SHP77 (cell line): Measurements from ENCODE around the gene CTPS1.

ENCODE experiments used
- DNase-seq, 2 experiments: peaks; one replicate each; lab custom pipeline; 2025; lab: John Stamatoyannopoulos, UW

The CTPS1 gene

GRCh38 chr1:40998668-40999067 lies 19.2 kb downstream of the CTPS1 start:
- DNase-seq: no peak

DNA sequence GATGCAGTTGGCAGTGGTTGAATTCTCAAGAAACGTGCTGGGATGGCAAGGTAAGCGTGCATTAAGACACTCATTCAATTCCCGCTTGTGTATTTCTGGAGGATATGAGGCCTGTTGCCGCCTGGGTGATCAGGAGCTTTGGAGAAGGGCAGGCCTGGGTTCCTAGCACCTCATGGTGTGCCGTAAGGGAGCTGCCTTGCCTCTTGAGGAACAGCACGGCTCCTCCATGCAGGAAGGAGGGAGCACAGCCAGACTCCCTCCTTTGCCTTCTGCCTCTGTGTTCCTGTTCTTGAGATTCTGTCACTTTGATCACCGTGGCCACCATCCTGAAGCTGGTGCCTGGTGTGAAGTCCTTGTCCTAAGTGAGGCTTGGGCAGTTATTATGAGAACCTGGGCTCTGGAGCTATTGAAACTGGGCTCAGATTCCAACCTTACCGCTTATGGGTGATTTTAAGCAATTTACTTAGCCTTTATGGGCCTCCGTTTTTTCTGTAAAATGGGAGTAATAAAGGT lies 23.7 kb downstream of the CTPS1 start:
- DNase-seq: no peak

DNA sequence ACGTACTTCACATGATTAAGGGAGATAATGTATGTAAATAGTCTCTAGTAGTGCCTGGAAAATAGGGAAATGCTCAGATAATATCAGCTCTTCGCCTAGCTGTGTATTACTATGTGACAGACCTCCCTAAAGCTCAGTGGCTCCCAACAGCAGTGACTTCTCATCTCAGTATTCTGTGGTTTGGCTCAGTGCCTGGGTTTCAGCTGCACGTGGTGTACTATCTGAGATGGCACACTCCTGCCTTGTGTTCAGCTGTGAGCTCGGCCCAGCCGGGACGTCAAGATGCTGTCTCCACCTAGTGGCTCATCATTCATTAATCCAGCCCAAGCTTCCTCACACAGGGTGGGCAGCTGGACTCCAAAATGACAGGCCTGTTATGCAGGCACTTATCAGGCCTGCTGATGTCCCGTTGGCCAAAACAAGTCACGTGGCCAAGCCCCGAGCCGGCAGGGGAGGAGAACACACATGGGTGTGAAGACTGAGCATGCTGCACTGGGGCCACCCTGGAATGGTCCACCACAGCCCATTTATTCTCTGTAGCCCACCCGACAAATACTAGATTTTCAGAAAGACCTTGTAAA lies 24.2 kb downstream of the CTPS1 start:
- DNase-seq: peak; percentile 28 to 65

GRCh38 chr1:41005876-41006275 lies 26.4 kb downstream of the CTPS1 start:
- no peak for DNase-seq

DNA sequence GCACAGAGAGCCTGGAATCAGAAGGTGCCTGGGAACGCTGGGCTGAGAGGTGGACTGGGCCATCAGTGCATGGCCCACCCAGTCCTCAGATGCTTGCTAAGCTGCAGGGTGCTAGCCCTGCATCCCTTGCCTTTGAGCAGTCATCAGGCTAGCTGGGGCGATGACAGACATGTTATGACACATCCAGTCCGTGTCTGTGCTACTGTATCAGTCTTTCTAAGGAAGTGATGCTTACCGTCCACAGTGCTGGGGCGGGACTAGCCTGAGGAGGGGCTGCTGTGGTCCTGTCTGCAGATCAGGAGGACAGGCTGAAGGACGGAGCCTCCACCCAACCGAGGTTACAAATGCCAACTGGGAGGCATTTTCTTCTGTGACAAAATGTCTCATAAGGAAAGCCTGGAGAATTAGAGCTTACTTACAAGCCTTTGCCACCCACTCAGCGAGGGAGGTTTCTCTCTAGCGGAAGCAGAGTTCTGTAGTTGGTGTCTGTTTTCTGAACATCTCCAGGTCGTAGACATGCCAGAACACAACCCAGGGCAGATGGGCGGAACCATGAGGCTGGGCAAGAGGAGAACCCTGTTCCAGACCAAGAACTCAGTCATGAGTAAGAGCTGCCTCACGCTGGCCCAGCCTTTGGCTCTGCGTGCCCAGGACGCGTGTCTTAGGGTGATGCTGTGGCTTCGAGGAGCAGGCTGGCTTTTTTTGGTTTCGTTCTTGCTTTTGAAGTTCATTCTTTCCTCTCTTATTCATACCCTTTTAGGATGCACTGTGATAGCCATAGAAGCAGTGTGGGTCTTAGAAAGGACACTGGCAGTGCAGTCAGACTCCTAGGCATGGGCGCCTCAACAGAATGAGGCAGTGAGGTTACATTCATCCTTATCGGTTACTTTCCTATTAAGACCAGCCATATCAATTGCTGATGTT lies 27.7 kb downstream of the CTPS1 start:
- DNase-seq: no peak

GRCh38 chr1:41009466-41009865 lies 30.0 kb downstream of the CTPS1 start:
- no peak for DNase-seq

GRCh38 chr1:41010345-41010744 lies 30.8 kb downstream of the CTPS1 start:
- DNase-seq: no peak

DNA sequence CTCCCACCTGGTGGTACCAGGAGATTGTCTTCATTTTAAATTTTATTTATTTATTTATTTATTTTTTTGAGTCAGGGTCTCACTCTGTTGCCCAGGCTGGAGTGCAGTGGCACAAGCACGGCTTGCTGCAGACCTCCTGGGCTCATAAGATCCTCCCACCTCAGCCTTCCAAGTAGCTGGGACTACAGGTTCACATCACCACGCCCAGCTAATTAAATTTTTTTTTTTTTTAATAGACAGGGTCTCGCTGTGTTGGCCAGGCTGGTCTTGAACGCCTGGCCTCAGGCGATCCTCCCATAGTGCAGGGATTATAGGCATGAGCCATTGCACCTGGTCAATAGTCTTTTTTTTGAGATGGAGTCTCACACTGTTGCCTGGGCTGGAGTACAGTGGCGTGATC lies 33.5 kb downstream of the CTPS1 start:
- no peak for DNase-seq

GRCh38 chr1:41013796-41014195 lies 34.3 kb downstream of the CTPS1 start:
- DNase-seq: no peak

GRCh38 chr1:41014871-41015270 lies 35.4 kb downstream of the CTPS1 start:
- no peak for DNase-seq

- no peak for DNase-seq
These were observed 35.9 kb downstream of the CTPS1 start for GRCh38 chr1:41015281-41015896.

DNA sequence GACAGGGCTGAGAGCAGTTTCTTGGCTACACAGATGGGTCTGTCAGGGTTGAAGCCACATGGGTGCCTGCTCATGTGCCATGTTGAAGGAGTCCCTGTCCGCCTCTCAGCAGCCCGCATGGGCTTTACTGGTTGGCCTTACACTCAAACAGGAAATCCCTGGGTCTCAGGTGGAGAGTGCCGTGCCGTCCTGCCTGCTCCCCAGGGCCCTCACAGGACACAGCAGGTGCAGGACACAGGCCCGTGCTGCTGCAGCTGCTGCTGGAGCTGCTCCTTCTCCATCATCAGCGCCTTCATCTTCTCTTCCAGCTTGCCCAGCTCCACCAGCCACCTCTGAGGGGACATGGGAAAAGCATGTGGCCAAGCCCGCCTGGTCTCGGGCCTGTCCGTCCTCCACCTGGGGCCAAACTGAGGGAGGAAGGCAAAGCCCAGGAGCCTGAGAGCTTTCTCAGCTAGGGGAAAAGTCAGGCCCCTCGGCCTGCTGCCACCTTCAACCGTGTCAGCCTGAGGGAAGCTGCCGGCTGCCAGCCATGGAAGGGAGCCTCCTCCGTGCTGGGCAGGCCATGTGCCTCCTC lies 36.5 kb downstream of the CTPS1 start:
- no peak for DNase-seq

- no peak for DNase-seq
These were observed 37.9 kb downstream of the CTPS1 start for GRCh38 chr1:41017141-41018017.

DNA sequence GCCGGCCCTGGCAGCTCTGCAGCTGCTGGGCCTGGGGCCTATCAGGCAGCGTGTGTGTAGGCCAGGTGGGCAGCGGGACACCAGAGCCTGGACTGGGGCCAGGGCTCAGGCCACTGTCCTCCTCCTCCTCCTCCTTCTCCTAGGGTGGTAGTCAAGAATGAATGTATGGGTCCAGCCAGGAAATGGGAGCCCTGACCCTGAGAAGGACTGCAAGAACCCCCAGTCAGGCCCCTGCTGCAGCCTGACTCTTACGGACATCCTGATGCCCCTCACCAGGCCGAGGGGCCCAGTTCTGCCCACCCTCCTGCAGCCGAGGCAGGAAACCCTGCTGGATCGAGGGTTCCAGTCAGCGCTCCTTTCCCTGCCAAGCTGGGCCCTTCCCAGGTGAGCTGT lies 38.5 kb downstream of the CTPS1 start:
- no peak for DNase-seq

GRCh38 chr1:41019353-41019745 lies 39.9 kb downstream of the CTPS1 start:
- no peak for DNase-seq

DNA sequence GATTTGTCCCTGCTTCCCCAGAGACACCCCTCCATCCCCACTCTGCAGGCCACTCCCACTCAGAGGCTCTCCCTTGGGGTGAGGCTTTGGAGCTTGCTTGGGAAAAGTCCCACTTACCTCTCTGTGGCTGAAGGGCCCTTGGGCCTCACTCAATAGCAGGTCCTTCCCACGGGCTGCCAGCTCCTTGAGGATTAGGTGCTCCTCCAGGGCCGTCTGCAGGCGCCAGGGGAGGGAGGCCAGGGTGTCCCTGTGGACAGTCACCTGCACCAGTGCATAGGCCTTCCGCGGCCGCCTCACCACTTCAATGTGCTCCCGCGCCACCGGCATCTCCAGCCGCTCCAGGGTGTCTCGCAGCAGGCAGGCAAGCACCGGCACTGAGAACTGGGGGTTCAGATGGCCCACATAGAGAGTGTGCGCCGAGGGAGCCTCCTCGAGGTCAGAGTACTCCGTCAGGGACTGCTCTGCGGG lies 40.6 kb downstream of the CTPS1 start:
- DNase-seq: no peak

DNA sequence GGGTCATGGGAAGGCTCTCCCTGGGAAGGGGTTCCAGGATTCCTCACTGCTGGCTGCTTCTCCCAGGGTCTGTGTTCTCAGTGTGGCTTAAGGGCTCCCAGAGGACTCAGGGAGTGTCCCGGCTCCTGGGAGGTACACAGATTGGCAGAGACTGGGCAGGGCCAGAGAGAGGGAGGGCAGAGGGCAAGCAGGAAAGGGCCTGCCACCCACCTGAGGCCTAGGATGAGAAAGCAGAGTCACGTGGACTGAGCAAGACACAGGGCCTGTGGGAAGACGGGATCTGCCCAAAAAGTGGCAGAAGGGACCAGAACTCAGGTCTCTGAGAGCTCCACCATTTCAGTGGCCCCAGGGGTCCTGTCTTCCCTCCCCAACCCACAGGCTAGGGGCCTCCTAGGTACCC lies 41.2 kb downstream of the CTPS1 start:
- no peak for DNase-seq

- DNase-seq: no peak
These were observed 42.2 kb downstream of the CTPS1 start, which contains the start of gene SLFNL1 for GRCh38 chr1:41021526-41022308. Gene SLFNL1, minus strand, starts transcription at chr1:41021725. Its CDS starts 1,065 bp downstream, at chr1:41020660.

DNA sequence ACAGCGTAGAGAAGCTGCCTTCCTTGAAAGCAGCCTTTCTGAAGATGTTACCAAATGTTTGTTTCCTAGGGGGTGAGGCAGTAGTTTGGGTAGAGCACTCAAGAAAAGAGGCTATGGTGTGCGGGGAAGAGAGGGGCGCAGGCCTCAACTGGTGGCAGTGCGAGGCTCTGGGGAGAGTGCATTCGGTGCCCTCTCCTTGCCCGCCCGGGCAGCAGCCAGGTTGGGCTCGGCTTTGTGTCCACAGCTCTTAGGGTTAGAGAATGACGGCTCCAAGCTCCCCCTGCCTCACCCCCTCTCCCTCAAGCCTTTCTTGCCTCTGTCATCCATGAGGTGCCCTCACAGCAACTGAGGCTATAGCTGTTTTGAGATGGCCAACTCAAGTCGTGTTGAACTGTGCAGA lies 42.9 kb downstream of the CTPS1 start:
- no peak for DNase-seq

DNA sequence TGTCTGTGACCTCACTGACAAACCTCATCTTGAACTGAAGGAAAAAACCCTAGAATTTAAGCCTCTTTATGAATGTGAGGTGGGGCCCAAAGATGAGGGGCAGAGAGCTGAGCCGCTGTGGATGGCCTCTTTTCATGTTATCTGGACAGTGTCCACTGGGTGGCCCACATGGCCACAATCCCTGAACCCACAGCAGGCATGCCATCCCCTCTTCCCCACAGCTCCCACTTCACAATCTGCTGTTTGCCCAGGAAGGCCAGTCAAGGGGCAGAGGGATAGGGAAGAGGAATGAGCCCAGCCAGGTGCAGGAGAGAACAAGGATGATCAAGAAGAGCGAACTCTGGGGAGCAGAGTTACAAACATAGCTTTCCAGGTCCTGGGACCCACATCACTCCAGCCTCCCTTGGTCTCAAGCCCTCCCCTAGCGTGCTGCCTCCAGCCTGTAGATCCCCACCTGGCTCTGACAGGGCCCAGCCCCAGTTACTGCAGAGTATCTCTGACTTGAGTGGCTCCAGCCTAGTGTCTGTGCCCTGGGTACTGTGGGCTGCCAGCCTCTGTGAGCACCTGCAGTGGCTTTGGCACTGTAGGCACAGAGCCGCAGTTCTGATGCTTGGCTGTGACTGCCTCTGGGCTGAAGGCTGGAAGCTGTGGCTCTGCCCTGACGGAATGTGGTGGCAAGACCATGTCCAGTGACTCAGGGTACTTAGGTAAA lies 43.9 kb downstream of the CTPS1 start:
- DNase-seq: no peak
